H1 (cell line): ENCODE data around the gene UBC. TPM values are rescaled to one million over a fixed set of nuclear protein-coding genes. Genes with fewer than 3 reads are reported as not detected.

Experiments
- CTCF ChIA-PET: fragments of 300-600 bp; sonication (Branson Sonifier 250); formaldehyde crosslinking; loops from one replicate; lab custom pipeline; 2021; ENCODE audit not compliant: partially characterized antibody; lab: Charles Lee
- POLR2A ChIA-PET: fragments of 300-600 bp; sonication (Branson Sonifier 250); formaldehyde crosslinking; loops from one replicate; lab custom pipeline; 2021; ENCODE audit warnings: inconsistent platforms; ENCODE audit not compliant: partially characterized antibody; lab: Charles Lee
- DNase-seq, 2 experiments: peaks; one replicate each; pipeline versions ENCODE4 v3.0.0 to v3.0.0-alpha.2; 2010 to 2022; ENCODE audit warnings: low spot score in 2 of 2, low read depth in 1 of 2, mixed read lengths in 1 of 2
- FAIRE-seq: peaks from 2 replicates; lab custom pipeline; 2011; peaks lifted over from hg19 to GRCh38; lab: Jason Lieb, UNC
- H2AFZ ChIP-seq: 2 replicates; pipeline ENCODE4 v1.8.1; 2012; ENCODE audit warnings: low read length, inconsistent platforms
- H2AK5ac ChIP-seq: 2 replicates; pipeline ENCODE4 v1.6.1; 2013; ENCODE audit warnings: low read depth, low read length
- H2BK120ac ChIP-seq: replicated peaks from 2 replicates; pipeline ENCODE3; 2013; ENCODE audit warnings: low read depth, low read length, inconsistent platforms
- H2BK12ac ChIP-seq: 2 replicates; pipeline ENCODE4 v1.6.1; 2013; ENCODE audit warnings: low read depth, low read length
- H2BK15ac ChIP-seq: 2 replicates; pipeline ENCODE4 v1.6.1; 2013; ENCODE audit warnings: low read length
- H2BK20ac ChIP-seq: 2 replicates; pipeline ENCODE4 v1.6.1; 2013; ENCODE audit warnings: low read length
- H2BK5ac ChIP-seq: 2 replicates; pipeline ENCODE4 v1.6.1; 2013; ENCODE audit warnings: low read depth, low read length
- H3K14ac ChIP-seq: 2 replicates; pipeline ENCODE4 v1.6.1; 2013; ENCODE audit warnings: inconsistent platforms; ENCODE audit not compliant: insufficient read length
- H3K18ac ChIP-seq: 2 replicates; pipeline ENCODE4 v1.6.1; 2013; ENCODE audit warnings: low read length; ENCODE audit errors: extremely low read depth
- H3K23ac ChIP-seq: 2 replicates; pipeline ENCODE4 v1.6.1; 2013; ENCODE audit warnings: inconsistent platforms; ENCODE audit not compliant: insufficient read length
- H3K23me2 ChIP-seq: 2 replicates; pipeline ENCODE4 v1.6.1; 2013; ENCODE audit warnings: low read depth, low read length
- H3K27ac ChIP-seq: 2 replicates; pipeline ENCODE4 v1.6.1; 2011; ENCODE audit warnings: low read depth, low read length, inconsistent platforms
- H3K27me3 ChIP-seq, 4 experiments: replicated peaks in 1 of 4; 1 replicate in 1 of 4; 2 replicates in 3 of 4; pipeline versions ENCODE4 v1.6.1 to v1.8.1; 2011 to 2013; ENCODE audit warnings: low read length in 3 of 4, mild to moderate bottlenecking in 3 of 4, inconsistent platforms in 2 of 4, mixed read lengths in 2 of 4, moderate library complexity in 1 of 4; ENCODE audit not compliant: control insufficient read depth in 3 of 4, insufficient read depth in 3 of 4; ENCODE audit errors: extremely low read depth in 1 of 4
- H3K36me3 ChIP-seq, 4 experiments: 2 replicates each; pipeline versions ENCODE4 v1.6.1 to v1.8.1; 2011 to 2013; ENCODE audit warnings: mild to moderate bottlenecking in 4 of 4, low read length in 3 of 4, moderate library complexity in 2 of 4, control low read depth in 1 of 4, inconsistent platforms in 1 of 4; ENCODE audit not compliant: insufficient read depth in 4 of 4, control insufficient read depth in 2 of 4
- H3K4ac ChIP-seq: replicated peaks from 2 replicates; pipeline ENCODE3; 2013; ENCODE audit warnings: low read length, low read depth, mixed read lengths, inconsistent platforms; ENCODE audit not compliant: insufficient read length
- H3K4me1 ChIP-seq, 4 experiments: replicated peaks in 1 of 4; 1 replicate in 1 of 4; 2 replicates in 3 of 4; pipeline versions ENCODE4 v1.6.1 to v1.8.1; 2011 to 2013; ENCODE audit warnings: low read length in 3 of 4, inconsistent platforms in 2 of 4, mixed read lengths in 1 of 4; ENCODE audit not compliant: insufficient read depth in 4 of 4, control insufficient read depth in 3 of 4
- H3K4me2 ChIP-seq, 2 experiments: 2 replicates each; pipeline versions ENCODE4 v1.6.1 to v1.8.1; 2011 to 2013; ENCODE audit warnings: low read depth in 2 of 2, low read length in 2 of 2, control low read depth in 1 of 2, inconsistent platforms in 1 of 2, mild to moderate bottlenecking in 1 of 2; ENCODE audit not compliant: insufficient read depth in 1 of 2
- H3K4me3 ChIP-seq, 4 experiments: fragments of 200-600, 300-600 bp in 1 of 4; sonication (generic), shearing (Covaris generic), sonication (Bioruptor Twin) in 1 of 4; 2 replicates each; pipeline versions ENCODE4 v1.5.1 to v1.8.1; 2011 to 2016; ENCODE audit warnings: low read length in 4 of 4, low read depth in 3 of 4, control low read depth in 2 of 4, inconsistent platforms in 2 of 4, mild to moderate bottlenecking in 2 of 4, mixed read lengths in 1 of 4, moderate library complexity in 1 of 4; ENCODE audit not compliant: insufficient read depth in 2 of 4; ENCODE audit errors: extremely low read depth in 1 of 4
- H3K56ac ChIP-seq: replicated peaks from 2 replicates; pipeline ENCODE3; 2013; ENCODE audit warnings: low read depth, mild to moderate bottlenecking, mixed read lengths, low read length, inconsistent platforms; ENCODE audit not compliant: insufficient read length
- H3K79me1 ChIP-seq: 2 replicates; pipeline ENCODE4 v1.6.1; 2013; ENCODE audit warnings: low read depth, low read length, control low read depth
- H3K79me2 ChIP-seq, 2 experiments: 2 replicates each; pipeline versions ENCODE4 v1.6.1 to v1.8.1; 2012 to 2013; ENCODE audit warnings: low read length in 2 of 2, mild to moderate bottlenecking in 2 of 2, inconsistent platforms in 1 of 2; ENCODE audit not compliant: insufficient read depth in 2 of 2, control insufficient read depth in 1 of 2
- H3K9ac ChIP-seq, 4 experiments: replicated peaks in 1 of 4; 1 replicate in 1 of 4; 2 replicates in 3 of 4; pipeline versions ENCODE4 v1.6.1 to v1.8.1; 2011 to 2013; ENCODE audit warnings: low read depth in 3 of 4, low read length in 3 of 4, control low read depth in 2 of 4, mild to moderate bottlenecking in 2 of 4, moderate library complexity in 2 of 4, inconsistent platforms in 1 of 4; ENCODE audit errors: extremely low read depth in 1 of 4
- H3K9me3 ChIP-seq, 2 experiments: 2 replicates each; pipeline versions ENCODE4 v1.6.1 to v1.8.1; 2012 to 2013; ENCODE audit warnings: mild to moderate bottlenecking in 2 of 2, moderate library complexity in 2 of 2, control low read depth in 1 of 2, inconsistent platforms in 1 of 2, low read depth in 1 of 2, low read length in 1 of 2, mixed read lengths in 1 of 2; ENCODE audit not compliant: insufficient read depth in 2 of 2
- H4K20me1 ChIP-seq, 2 experiments: replicated peaks in 1 of 2; 2 replicates each; pipeline versions ENCODE3 to v1.8.1; 2011 to 2013; ENCODE audit warnings: inconsistent platforms in 2 of 2, low read length in 2 of 2, mild to moderate bottlenecking in 1 of 2; ENCODE audit not compliant: insufficient read depth in 2 of 2, control insufficient read depth in 1 of 2
- H4K5ac ChIP-seq: 2 replicates; pipeline ENCODE4 v1.6.1; 2013; ENCODE audit warnings: low read length, low read depth, mixed read lengths, inconsistent platforms; ENCODE audit not compliant: insufficient read length
- H4K8ac ChIP-seq: 2 replicates; pipeline ENCODE4 v1.8.0; 2013; ENCODE audit warnings: mild to moderate bottlenecking, moderate library complexity, low read length, inconsistent platforms; ENCODE audit not compliant: insufficient read depth; ENCODE audit errors: extremely low read depth
- H4K91ac ChIP-seq: replicated peaks from 2 replicates; pipeline ENCODE3; 2013; ENCODE audit warnings: low read length, mixed read lengths, inconsistent platforms; ENCODE audit not compliant: insufficient read length
- ASH2L ChIP-seq: fragments of 200-600, 300-600 bp; sonication (generic); IDR thresholded peaks from one replicate; pipeline ENCODE4 v1.7.1; 2017; ENCODE audit warnings: low read length
- ATF3 ChIP-seq: IDR thresholded peaks from 2 replicates; pipeline ENCODE4 v1.6.1; 2011; ENCODE audit warnings: low read depth, mild to moderate bottlenecking, low read length; ENCODE audit not compliant: insufficient read depth
- BCL11A ChIP-seq, 2 experiments: IDR thresholded peaks; one replicate each; pipeline ENCODE4 v1.6.1; 2011; ENCODE audit warnings: low read depth in 2 of 2, low read length in 2 of 2, mild to moderate bottlenecking in 2 of 2
- CHD1 ChIP-seq: IDR thresholded peaks from 2 replicates; pipeline ENCODE4 v1.6.1; 2012; ENCODE audit warnings: low read depth, low read length, improper control_type of control experiment
- E2F6 ChIP-seq: IDR thresholded peaks from 2 replicates; pipeline ENCODE4 v1.6.1; 2012; ENCODE audit warnings: inconsistent platforms
- POLR2A ChIP-seq, 2 experiments: IDR thresholded peaks; 1 replicate in 1 of 2; 2 replicates in 1 of 2; pipeline ENCODE4 v1.6.1; 2011; ENCODE audit warnings: low read depth in 2 of 2, low read length in 2 of 2, mild to moderate bottlenecking in 2 of 2; ENCODE audit errors: control extremely low read depth in 1 of 2
- RBBP5 ChIP-seq: IDR thresholded peaks from 2 replicates; pipeline ENCODE4 v1.7.1; 2012; ENCODE audit warnings: low read depth, mild to moderate bottlenecking, inconsistent platforms, low read length, moderate library complexity, borderline replicate concordance
- RFX5 ChIP-seq: IDR thresholded peaks from 2 replicates; pipeline ENCODE4 v1.6.1; 2011; ENCODE audit warnings: low read depth, low read length, improper control_type of control experiment, borderline replicate concordance
- RXRA ChIP-seq: IDR thresholded peaks from 2 replicates; pipeline ENCODE4 v1.6.1; 2011; ENCODE audit warnings: low read depth, mild to moderate bottlenecking, low read length, moderate library complexity; ENCODE audit not compliant: insufficient read depth
- SP4 ChIP-seq: IDR thresholded peaks from 2 replicates; pipeline ENCODE4 v1.6.1; 2012; ENCODE audit warnings: low read length, inconsistent platforms
- TAF1 ChIP-seq: IDR thresholded peaks from 2 replicates; pipeline ENCODE4 v1.6.1; 2011; ENCODE audit warnings: mild to moderate bottlenecking, low read depth, low read length
- WGBS, 2 experiments: shearing (Covaris generic) in 1 of 2; methylation state at CpG; one replicate each; pipeline versions ENCODE4 v1.1.6 to v1.1.7; 2013 to 2015; ENCODE audit warnings: low lambda C conversion rate in 2 of 2, mixed read lengths in 2 of 2, inconsistent platforms in 1 of 2, low coverage in 1 of 2, missing lambda C conversion rate in 1 of 2; ENCODE audit not compliant: insufficient replicate concordance in 2 of 2, insufficient coverage in 1 of 2, insufficient read length in 1 of 2; ENCODE audit errors: extremely low coverage in 1 of 2, missing lambda C conversion rate in 1 of 2; 5-methylcytosine and 5-hydroxymethylcytosine counted together
- polyA plus RNA-seq, 7 experiments: library from polyadenylated mRNA; depleted of rRNA in 3 of 7; stranded (reverse) in 5 of 7; unstranded in 2 of 7; fragments of >200 nt in 5 of 7; fragments of 200-250 nt in 2 of 7; gene quantifications; 1 replicate in 5 of 7; 2 replicates in 1 of 7; 4 replicates in 1 of 7; pipeline versions ENCODE4 v1.2.1 to v1.2.3, GENCODE V29; 2011 to 2013; ENCODE audit warnings: missing spikeins in 2 of 7, mixed read lengths in 2 of 7
- total RNA-seq: library from RNA; stranded (reverse); fragmentation: NEBNext Ultra II Directional; extraction: Animal tissue kit (Norgen Biotek cat#: 25700); gene quantifications from 2 replicates; pipeline ENCODE4 v1.2.1, GENCODE V29; 2021

Gene UBC
- total and polyA plus RNA-seq, 2 of the 8 experiments (the other 6 are each of a cell fraction or from before 2014, with no cell fraction given) = 559 to 749 TPM

GRCh38 chr12:124898923-124899294 lies 15.5 kb downstream of the UBC start:
- Histone ChIP-seq H3K14ac (no peak overlapping the region), H3K23ac (no peak overlapping the region), H3K4ac (no peak overlapping the region), H3K4me2 (no peak overlapping the region), H3K9ac (no peak overlapping the region), H3K27me3 (no peaks in the 10 kb centered on the region), H2AFZ (no peak overlapping the region), H2BK15ac (no peak overlapping the region), H4K20me1 (peaks cover 0 to 2% of the 10 kb centered on the region in 2 experiments), H2BK5ac (no peak overlapping the region), H2BK12ac (no peak overlapping the region), H4K8ac (no peak overlapping the region), H2BK120ac (no peak overlapping the region), H3K18ac (no peak overlapping the region), H3K9me3 (no peaks in the 10 kb centered on the region), H3K27ac (no peak overlapping the region), H3K36me3 (no peaks in the 10 kb centered on the region), H2BK20ac (no peak overlapping the region), H3K4me3 (no peak overlapping the region), H3K56ac (no peak overlapping the region), H3K79me1 (no peaks in the 10 kb centered on the region; the same call in 1 of the 2 replicates), H3K79me2 (no peaks in the 10 kb centered on the region), H3K23me2 (no peaks in the 10 kb centered on the region), H2AK5ac (no peak overlapping the region), H3K4me1 (no peaks in the 10 kb centered on the region; a peak in 1 of 7 replicates), H4K91ac (no peak overlapping the region), H4K5ac (no peak overlapping the region)
- no peak for DNase-seq
- WGBS, 2 experiments = 84% methylated on average over 5 of the region's 5 CpGs; no CpG with 5 or more reads in 1 of the 2 experiments
- POLR2A ChIA-PET = interaction anchor here (1.9 to 5.1 kb wide), 2 partner anchors 12 to 16 kb away, joined by 12 to 34 read pairs; partner anchors contain the start of gene UBC
- FAIRE-seq = no peak
- CTCF ChIA-PET = interaction anchor here (0.8 to 2.8 kb wide), 9 partner anchors 9 to 533 kb away, joined by 3 to 10 read pairs (median 5); no protein-coding TSS in a partner anchor
- no peak for TF ChIP-seq POLR2A (IDR thresholded peaks at IDR 0.05; ENCODE audit: control extremely low read depth in 1 of 2, low read depth in 2 of 2, low read length in 2 of 2)
- no peak for TF ChIP-seq RXRA
- TF ChIP-seq SP4 = no peak
- no peak for TF ChIP-seq RFX5
- TF ChIP-seq ASH2L = no peak
- no peak for TF ChIP-seq TAF1
- no peak for TF ChIP-seq RBBP5
- no peak for TF ChIP-seq CHD1
- no peak for TF ChIP-seq BCL11A (IDR thresholded peaks at IDR 0.05; ENCODE audit: low read depth in 2 of 2, low read length in 2 of 2)
- TF ChIP-seq E2F6 = no peak
- no peak for TF ChIP-seq ATF3
